Stomach (tissue), 9 donors: ENCODE results near the gene LST1. TPM values are rescaled to one million over a fixed set of nuclear protein-coding genes. Genes with fewer than 3 reads are reported as not detected.

Experiments used
- DNase-seq, 2 donors: peaks; one replicate each; pipeline versions ENCODE4 v3.0.0 to v3.0.0-alpha.2; 2013 to 2019
- H3K27ac ChIP-seq, 5 donors: fragments of 200-600 bp in 4 of 5; sonication (generic) in 4 of 5; one replicate each; pipeline ENCODE4 v1.5.1; 2013 to 2019; ENCODE audit warnings: mild to moderate bottlenecking in 1 of 5, moderate library complexity in 1 of 5
- H3K27me3 ChIP-seq, 3 donors: fragments of 200-600 bp; sonication (generic); one replicate each; pipeline ENCODE4 v1.5.1; 2017 to 2019; ENCODE audit warnings: mixed run types in 1 of 3
- H3K36me3 ChIP-seq, 4 donors: fragments of 200-600 bp; sonication (generic); 1 replicate in 3 of 4; 2 replicates in 1 of 4; pipeline ENCODE4 v1.5.1; 2016 to 2019
- H3K4me1 ChIP-seq, 4 donors: fragments of 200-600 bp; sonication (generic); one replicate each; pipeline ENCODE4 v1.5.1; 2016 to 2019
- H3K4me3 ChIP-seq, 4 donors: fragments of 200-600 bp; sonication (generic) in 3 of 4; one replicate each; pipeline ENCODE4 v1.5.1; 2016 to 2019; ENCODE audit warnings: mild to moderate bottlenecking in 1 of 4
- H3K9me3 ChIP-seq, 4 donors: fragments of 200-600 bp; sonication (generic); one replicate each; pipeline ENCODE4 v1.5.1; 2016 to 2019
- CTCF ChIP-seq, 7 experiments: fragments of 450-650 bp in 4 of 7; fragments of 200-600 bp in 3 of 7; sonication (generic) in 3 of 7; IDR thresholded peaks; one replicate each; pipeline ENCODE4 v1.5.1; 2016 to 2019; ENCODE audit warnings: antibody characterized with exemption in 7 of 7, control low read depth in 2 of 7, mild to moderate bottlenecking in 1 of 7
- EP300 ChIP-seq: sonication (generic); formaldehyde crosslinking; IDR thresholded peaks from one replicate; pipeline ENCODE4 v1.6.1; 2017; ENCODE audit warnings: antibody characterized with exemption
- POLR2A ChIP-seq, 4 donors: fragments of 450-650 bp; IDR thresholded peaks; one replicate each; pipeline ENCODE4 v1.6.1; 2016; ENCODE audit warnings: antibody characterized with exemption in 4 of 4, control low read depth in 2 of 4, mild to moderate bottlenecking in 1 of 4, moderate library complexity in 1 of 4
- POLR2AphosphoS5 ChIP-seq, 3 donors: sonication (generic); formaldehyde crosslinking; IDR thresholded peaks; one replicate each; pipeline ENCODE4 v1.6.1; 2016; ENCODE audit warnings: antibody characterized with exemption in 3 of 3
- WGBS, 5 donors: extraction: QIAGEN DNeasy Blood & Tissue Kit in 3 of 5; methylation state at CpG; one replicate each; pipeline versions ENCODE4 v1.1.5 to v1.1.7; 2013 to 2018; 5-methylcytosine and 5-hydroxymethylcytosine counted together
- intact Hi-C: fragments of 100-400 bp; cut with DNase I; formaldehyde crosslinking; loops from one replicate; pipeline ENCODE4 v1.15.1; 2023; ENCODE audit warnings: low total_unique reads
- polyA plus RNA-seq, 3 donors: library from polyadenylated mRNA; stranded (reverse); fragments of 200-250 nt; gene quantifications; one replicate each; pipeline ENCODE4 v1.2.3, GENCODE V29; 2013
- total RNA-seq, 5 donors: library from RNA; depleted of rRNA; stranded (reverse); fragments of >200 nt; gene quantifications; one replicate each; pipeline versions ENCODE4 v1.1.0 to v1.2.3, GENCODE V29; 2014 to 2016
- donor health status: healthy with polysubstance abuse.
- donor health status: Bipolar disorder and iron deficiency.
- donor health status: healthy.

LST1 gene
- total and polyA plus RNA-seq, 8 donors: 2.9 to 35.4 (median 8.8) TPM; not detected in 3

- H3K4me3 ChIP-seq: peak within 1 kb of the TSS; percentile 68 to 83 (median 75)
- H3K4me1 ChIP-seq: peaks cover 30 to 62% (median 47%) of the 10 kb centered on the region in 4 donors
- peak within 1 kb of the TSS; percentile 81 to 99 (median 93) for H3K27ac ChIP-seq
- no peaks in the 10 kb centered on the region for H3K27me3 ChIP-seq
- TF ChIP-seq POLR2A (IDR thresholded peaks at IDR 0.05) (peak in 2 of 4 donors; percentile 35 to 80), CTCF (IDR thresholded peaks at IDR 0.05) (no peak), POLR2AphosphoS5 (IDR thresholded peaks at IDR 0.05) (peak; percentile 93 to 96 (median 94)), EP300 (no peak)
- H3K9me3 ChIP-seq: no peaks in the 10 kb centered on the region
- whole genome bisulfite sequencing, 5 donors: 0% methylated on average over 43 of the region's 43 CpGs
- peaks cover 32 to 35% (median 35%) of the 10 kb centered on the region in 4 donors for H3K36me3 ChIP-seq
- peak; percentile 97 to 99 for DNase-seq
- intact Hi-C loops: no loop called here
Measured at GRCh38 chr6:31541658-31542521, 44.2 kb upstream of the LST1 start, which contains the start of gene DDX39B. Gene DDX39B, minus strand, starts transcription at chr6:31542003. Its CDS starts 1,471 bp downstream, at chr6:31540532.

- DNase-seq: no peak
- no peaks in the 10 kb centered on the region for H3K27me3 ChIP-seq
- H3K36me3 ChIP-seq: peaks cover 15 to 18% (median 17%) of the 10 kb centered on the region in 4 donors
- no peaks in the 10 kb centered on the region for H3K9me3 ChIP-seq
- H3K4me3 ChIP-seq: no peak overlapping the region
- WGBS, 5 donors: 89 to 97% (median 95%) methylated on average over 6 of the region's 6 CpGs
- H3K27ac ChIP-seq: peak overlapping the region in 1 of 5 donors; percentile 99
- no peak for TF ChIP-seq CTCF (IDR thresholded peaks at IDR 0.05)
- no peak for TF ChIP-seq POLR2AphosphoS5 (IDR thresholded peaks at IDR 0.05)
- TF ChIP-seq POLR2A (IDR thresholded peaks at IDR 0.05): no peak
- no peak for TF ChIP-seq EP300
- H3K4me1 ChIP-seq: peaks cover 35 to 58% (median 46%) of the 10 kb centered on the region in 4 donors
- intact Hi-C loops: no loop called here
Measured at GRCh38 chr6:31543639-31544038, 42.4 kb upstream of the LST1 start.

GRCh38 chr6:31544676-31545075 is 41.4 kb upstream of the LST1 start:
- DNase-seq: no peak
- peaks cover 6 to 17% (median 15%) of the 10 kb centered on the region in 4 donors for H3K36me3 ChIP-seq
- H3K27me3 ChIP-seq: no peaks in the 10 kb centered on the region
- intact Hi-C loops: loop anchor here (5.0 kb wide), 1 partner anchor 58 kb away; no protein-coding TSS in a partner anchor
- WGBS, 5 donors: 65 to 85% (median 77%) methylated on average over 2 of the region's 2 CpGs
- H3K27ac ChIP-seq: no peak overlapping the region
- H3K4me3 ChIP-seq: no peak overlapping the region
- H3K4me1 ChIP-seq: peaks cover 25 to 58% (median 41%) of the 10 kb centered on the region in 4 donors
- no peak for TF ChIP-seq CTCF (IDR thresholded peaks at IDR 0.05)
- no peak for TF ChIP-seq POLR2A (IDR thresholded peaks at IDR 0.05)
- no peak for TF ChIP-seq EP300
- TF ChIP-seq POLR2AphosphoS5 (IDR thresholded peaks at IDR 0.05): no peak
- H3K9me3 ChIP-seq: no peaks in the 10 kb centered on the region

GRCh38 chr6:31545291-31545690 is 40.8 kb upstream of the LST1 start:
- H3K9me3 ChIP-seq: no peaks in the 10 kb centered on the region
- no peaks in the 10 kb centered on the region for H3K27me3 ChIP-seq
- intact Hi-C loops: loop anchor here (5.0 kb wide), 1 partner anchor 57 kb away; no protein-coding TSS in a partner anchor
- no peak for DNase-seq
- no peak overlapping the region for H3K4me3 ChIP-seq
- peaks cover 0 to 17% (median 15%) of the 10 kb centered on the region in 4 donors for H3K36me3 ChIP-seq
- TF ChIP-seq EP300: no peak
- TF ChIP-seq CTCF (IDR thresholded peaks at IDR 0.05): no peak
- TF ChIP-seq POLR2AphosphoS5 (IDR thresholded peaks at IDR 0.05): no peak
- no peak for TF ChIP-seq POLR2A (IDR thresholded peaks at IDR 0.05)
- WGBS, 5 donors: 68 to 84% (median 76%) methylated on average over 7 of the region's 7 CpGs
- peaks cover 19 to 55% (median 35%) of the 10 kb centered on the region in 4 donors for H3K4me1 ChIP-seq
- H3K27ac ChIP-seq: no peak overlapping the region
